Vagina (tissue), 2 donors: ENCODE results near the gene S100B. TPM values are rescaled to one million over a fixed set of nuclear protein-coding genes. Genes with fewer than 3 reads are reported as not detected.

Experiments used
- DNase-seq, 2 donors: peaks; one replicate each; pipeline ENCODE4 v3.0.0-alpha.2; 2017; ENCODE audit errors: extremely low spot score in 2 of 2
- H3K27ac ChIP-seq: fragments of 200-600 bp; sonication (generic); one replicate; pipeline ENCODE4 v1.5.1; 2019
- H3K27me3 ChIP-seq: fragments of 200-600 bp; sonication (generic); one replicate; pipeline ENCODE4 v1.5.1; 2019
- H3K36me3 ChIP-seq, 2 donors: fragments of 200-600 bp; sonication (generic); one replicate each; pipeline ENCODE4 v1.5.1; 2017 to 2019
- H3K4me1 ChIP-seq: fragments of 200-600 bp; sonication (generic); one replicate; pipeline ENCODE4 v1.5.1; 2019
- H3K4me3 ChIP-seq, 2 donors: fragments of 200-600 bp; sonication (generic); 1 replicate in 1 of 2; 2 replicates in 1 of 2; pipeline ENCODE4 v1.5.1; 2016 to 2019
- H3K9me3 ChIP-seq: fragments of 200-600 bp; sonication (generic); one replicate; pipeline ENCODE4 v1.5.1; 2019
- CTCF ChIP-seq, 3 experiments: fragments of 450-650 bp in 2 of 3; fragments of 200-600 bp in 1 of 3; sonication (generic) in 1 of 3; IDR thresholded peaks; one replicate each; pipeline ENCODE4 v1.5.1; 2017 to 2019; ENCODE audit warnings: antibody characterized with exemption in 3 of 3, mild to moderate bottlenecking in 2 of 3, moderate library complexity in 2 of 3
- POLR2A ChIP-seq, 2 donors: fragments of 450-650 bp; IDR thresholded peaks; one replicate each; pipeline ENCODE4 v1.6.1; 2017; ENCODE audit warnings: antibody characterized with exemption in 2 of 2, mild to moderate bottlenecking in 2 of 2, moderate library complexity in 2 of 2
- POLR2AphosphoS5 ChIP-seq, 2 donors: sonication (generic); formaldehyde crosslinking; IDR thresholded peaks; one replicate each; pipeline ENCODE4 v1.9.0; 2017; ENCODE audit warnings: antibody characterized with exemption in 2 of 2, mild to moderate bottlenecking in 2 of 2, low read depth in 1 of 2; ENCODE audit not compliant: insufficient read depth in 1 of 2
- intact Hi-C: fragments of 100-400 bp; cut with DNase I; formaldehyde crosslinking; loops from one replicate; pipeline ENCODE4 v1.15.1; 2023
- total RNA-seq: library from RNA; depleted of rRNA; stranded (reverse); fragments of >200 nt; gene quantifications from one replicate; pipeline ENCODE4 v1.2.3, GENCODE V29; 2016

The S100B gene
- total RNA-seq: 19.9 TPM

GRCh38 chr21:46604975-46605766 is at the start of gene S100B:
Gene S100B (minus strand): TSS chr21:46605082. CDS start chr21:46602415, 2,667 bp downstream.
- no peak for TF ChIP-seq CTCF (IDR thresholded peaks at IDR 0.05)
- no peak for TF ChIP-seq POLR2A (IDR thresholded peaks at IDR 0.05)
- TF ChIP-seq POLR2AphosphoS5 (IDR thresholded peaks at IDR 0.05; ENCODE audit: insufficient read depth in 1 of 2, low read depth in 1 of 2): no peak

GRCh38 chr21:46651121-46651520 is 46.2 kb upstream of the S100B start:
- TF ChIP-seq POLR2A (IDR thresholded peaks at IDR 0.05): no peak
- TF ChIP-seq CTCF (IDR thresholded peaks at IDR 0.05): no peak
- TF ChIP-seq POLR2AphosphoS5 (IDR thresholded peaks at IDR 0.05; ENCODE audit: insufficient read depth in 1 of 2, low read depth in 1 of 2): no peak
- peaks cover 0 to 91% of the 10 kb centered on the region in 2 donors for H3K36me3 ChIP-seq
- no peak for DNase-seq
- H3K4me1 ChIP-seq: no peaks in the 10 kb centered on the region
- intact Hi-C loops: no loop called here
- H3K4me3 ChIP-seq: no peak overlapping the region
- no peaks in the 10 kb centered on the region for H3K27me3 ChIP-seq
- H3K9me3 ChIP-seq: no peaks in the 10 kb centered on the region
- no peak overlapping the region for H3K27ac ChIP-seq

More at GRCh38 chr21:46604975-46605766, at the start of gene S100B:
- DNase-seq: no peak
- Histone ChIP-seq H3K36me3 (no peaks in the 10 kb centered on the region), H3K4me3 (no peak within 1 kb of the TSS), H3K9me3 (no peaks in the 10 kb centered on the region), H3K27me3 (no peaks in the 10 kb centered on the region), H3K4me1 (no peaks in the 10 kb centered on the region), H3K27ac (no peak within 1 kb of the TSS)
- intact Hi-C loops: no loop called here

DNA sequence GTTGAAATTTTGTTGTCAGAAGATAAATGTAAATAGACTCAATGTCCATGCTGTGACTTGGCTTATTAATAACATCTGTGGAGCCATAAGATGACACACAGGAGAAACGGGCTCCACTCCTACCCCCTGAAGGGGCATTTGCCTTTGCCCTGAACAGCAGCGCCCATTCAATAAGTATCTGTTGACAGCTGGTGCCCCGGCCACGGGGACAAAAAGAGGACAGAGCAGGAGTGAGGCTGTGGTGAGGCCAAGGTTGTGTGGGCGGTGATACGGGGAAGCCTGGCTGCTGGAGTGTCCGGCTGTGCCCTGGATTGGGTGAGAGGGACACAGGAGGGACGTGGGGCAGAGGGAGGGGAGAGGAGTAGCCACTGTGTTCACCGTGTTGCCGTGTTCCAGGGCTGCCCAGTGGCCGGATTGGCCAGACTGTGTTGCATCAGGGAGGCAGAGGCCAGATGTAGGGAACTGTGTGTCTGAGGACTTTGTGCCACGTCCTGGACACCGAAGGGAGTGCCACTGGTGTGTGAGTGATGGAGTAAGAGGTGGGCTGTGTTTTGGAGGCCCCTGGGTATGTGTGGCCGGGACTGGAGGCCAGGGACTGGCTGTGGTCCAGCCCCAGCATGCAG is 45.7 kb upstream of the S100B start:
- H3K27ac ChIP-seq: no peak overlapping the region
- H3K27me3 ChIP-seq: no peaks in the 10 kb centered on the region
- peak in 1 of 2 donors; percentile 70 for DNase-seq
- H3K4me1 ChIP-seq: no peaks in the 10 kb centered on the region
- no peak for TF ChIP-seq POLR2AphosphoS5 (IDR thresholded peaks at IDR 0.05; ENCODE audit: insufficient read depth in 1 of 2, low read depth in 1 of 2)
- TF ChIP-seq CTCF (IDR thresholded peaks at IDR 0.05): no peak
- TF ChIP-seq POLR2A (IDR thresholded peaks at IDR 0.05): no peak
- intact Hi-C loops: no loop called here
- peaks cover 0 to 92% of the 10 kb centered on the region in 2 donors for H3K36me3 ChIP-seq
- H3K9me3 ChIP-seq: no peaks in the 10 kb centered on the region
- H3K4me3 ChIP-seq: no peak overlapping the region

- peaks cover 0 to 93% of the 10 kb centered on the region in 2 donors for H3K36me3 ChIP-seq
- DNase-seq: peak in 1 of 2 donors; percentile 70
- H3K4me1 ChIP-seq: no peaks in the 10 kb centered on the region
- no peaks in the 10 kb centered on the region for H3K9me3 ChIP-seq
- H3K27ac ChIP-seq: no peak overlapping the region
- no peak overlapping the region for H3K4me3 ChIP-seq
- H3K27me3 ChIP-seq: no peaks in the 10 kb centered on the region
- intact Hi-C loops: no loop called here
- no peak for TF ChIP-seq POLR2A (IDR thresholded peaks at IDR 0.05)
- no peak for TF ChIP-seq POLR2AphosphoS5 (IDR thresholded peaks at IDR 0.05; ENCODE audit: insufficient read depth in 1 of 2, low read depth in 1 of 2)
- TF ChIP-seq CTCF (IDR thresholded peaks at IDR 0.05): no peak
These were observed 44.5 kb upstream of the S100B start for GRCh38 chr21:46649356-46649755.

- H3K36me3 ChIP-seq: peaks cover 0 to 93% of the 10 kb centered on the region in 2 donors
These were observed 43.7 kb upstream of the S100B start for GRCh38 chr21:46648539-46648938.

More at GRCh38 chr21:46648539-46648938, 43.7 kb upstream of the S100B start:
- intact Hi-C loops: no loop called here
- no peak for TF ChIP-seq POLR2A (IDR thresholded peaks at IDR 0.05)
- TF ChIP-seq POLR2AphosphoS5 (IDR thresholded peaks at IDR 0.05; ENCODE audit: insufficient read depth in 1 of 2, low read depth in 1 of 2): no peak
- DNase-seq: peak in 1 of 2 donors; percentile 56
- H3K4me3 ChIP-seq: no peak overlapping the region
- H3K27me3 ChIP-seq: no peaks in the 10 kb centered on the region
- no peak overlapping the region for H3K27ac ChIP-seq
- no peaks in the 10 kb centered on the region for H3K4me1 ChIP-seq
- no peaks in the 10 kb centered on the region for H3K9me3 ChIP-seq
